GM19193 (cell line): ENCODE results near the gene NELL1.

Experiments
- POLR2A ChIP-seq: IDR thresholded peaks from 4 replicates; pipeline ENCODE4 v1.6.1; 2011; ENCODE audit not compliant: insufficient read depth, insufficient read length; ENCODE audit errors: extremely low read depth

Gene NELL1

GRCh38 chr11:20937826-20938225 is 268.4 kb downstream of the NELL1 start:
- TF ChIP-seq POLR2A: no peak

DNA sequence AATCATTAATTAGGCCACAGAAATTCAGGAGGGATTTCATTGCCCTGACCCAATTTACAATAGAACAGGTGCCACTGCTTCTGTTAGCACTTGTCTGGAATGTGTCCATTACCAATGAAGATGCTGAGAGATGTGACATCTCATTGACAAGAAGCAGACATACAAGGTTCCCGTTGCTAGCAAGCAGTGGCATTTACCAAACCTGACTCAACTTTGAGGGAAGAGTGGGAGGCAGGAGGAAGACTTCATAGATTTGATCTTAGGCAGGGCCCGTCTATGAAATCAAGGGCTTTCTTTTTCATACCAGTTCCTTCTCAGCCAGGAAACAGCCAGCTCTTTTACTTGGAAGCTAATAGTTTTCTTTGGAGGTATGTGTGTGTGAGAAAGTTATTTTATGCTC is 280.2 kb downstream of the NELL1 start:
- TF ChIP-seq POLR2A: no peak

DNA sequence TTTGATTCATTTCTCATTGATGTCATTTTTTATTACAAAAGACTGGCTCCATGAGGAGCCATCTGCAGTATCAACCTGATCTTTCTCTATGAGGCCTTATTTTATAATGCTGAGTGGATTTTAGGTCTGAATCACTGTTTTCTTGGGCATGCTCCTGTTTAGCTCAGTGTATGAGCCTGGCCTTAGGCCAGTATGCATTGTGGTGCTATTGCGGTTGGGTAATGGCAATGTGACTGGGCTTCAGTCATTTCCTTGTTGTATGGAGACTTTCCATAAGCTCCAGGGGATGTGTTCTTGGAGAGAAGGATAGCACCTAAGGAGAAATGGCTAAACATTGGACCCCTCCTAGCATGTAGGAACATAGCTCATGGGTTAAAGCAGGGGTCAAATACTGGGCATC is 293.2 kb downstream of the NELL1 start:
- no peak for TF ChIP-seq POLR2A

DNA sequence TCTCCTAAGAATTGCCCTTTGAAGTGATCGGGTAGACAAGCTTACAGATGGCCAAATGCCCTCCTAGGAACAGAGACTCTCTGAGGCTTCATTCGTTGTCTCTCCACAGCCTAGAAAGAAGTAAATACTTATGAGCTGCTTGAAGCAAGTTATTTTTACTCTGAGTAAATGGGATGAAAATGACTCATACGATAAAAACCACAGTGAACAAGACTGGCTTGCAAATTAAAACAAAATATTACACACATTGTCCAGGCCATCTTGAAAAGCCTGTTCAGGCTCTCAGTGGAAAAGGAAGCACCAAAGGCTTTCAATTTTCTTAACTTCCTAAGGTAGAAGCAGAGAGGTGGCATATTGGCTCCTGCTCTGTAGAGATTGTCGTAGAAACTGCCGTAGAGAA is 294.2 kb downstream of the NELL1 start:
- no peak for TF ChIP-seq POLR2A

- TF ChIP-seq POLR2A: no peak
Observed at GRCh38 chr11:20964985-20965384, 295.6 kb downstream of the NELL1 start.

DNA sequence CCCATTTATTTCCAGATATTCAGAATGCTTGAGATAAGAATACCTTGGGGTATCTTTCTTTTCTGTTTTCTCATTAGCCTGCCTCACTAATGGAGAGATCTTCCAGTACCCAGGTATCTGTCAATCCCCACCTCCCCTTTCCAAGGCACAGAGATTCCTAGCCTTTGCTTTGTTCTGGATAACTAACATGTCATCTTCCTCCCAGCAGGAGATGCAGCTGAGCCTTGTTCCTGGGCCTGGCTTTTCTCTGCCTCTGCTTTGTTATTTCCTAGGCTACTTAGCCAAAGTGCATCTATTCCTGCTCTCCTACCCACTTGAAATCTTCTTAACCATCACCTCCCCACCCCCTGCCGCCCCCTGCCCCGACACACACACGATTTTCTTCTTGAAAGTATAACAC is 297.1 kb downstream of the NELL1 start:
- no peak for TF ChIP-seq POLR2A

DNA sequence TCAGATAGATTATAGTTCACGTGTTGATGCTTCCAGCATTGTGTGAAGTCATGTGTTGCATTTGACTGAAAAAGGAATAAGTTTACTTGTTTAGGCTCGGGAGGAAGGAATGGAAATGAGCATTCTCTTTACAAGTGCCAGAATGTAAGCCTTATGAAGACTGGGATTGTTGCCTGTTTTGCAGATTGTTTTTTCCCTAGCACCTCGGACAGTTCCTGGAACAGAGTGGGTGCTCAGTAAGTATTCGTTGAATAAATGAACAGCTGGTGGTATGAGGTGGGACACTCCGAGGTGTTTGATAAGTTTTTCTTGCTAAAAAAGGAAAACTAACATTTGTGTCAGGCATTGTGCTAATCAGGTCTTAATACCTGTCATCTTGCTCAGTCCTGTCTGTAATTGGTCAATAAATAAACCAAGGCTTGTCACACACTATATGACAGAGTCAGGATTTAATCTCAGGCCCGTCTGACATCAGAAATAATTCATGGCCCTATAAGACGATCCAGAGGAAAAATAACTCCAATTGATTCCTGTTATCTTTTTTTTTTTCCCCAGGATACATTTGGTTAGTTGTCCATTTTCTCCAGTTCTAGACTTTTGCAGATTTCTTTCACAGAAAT is 304.7 kb downstream of the NELL1 start:
- no peak for TF ChIP-seq POLR2A

- no peak for TF ChIP-seq POLR2A
Observed at GRCh38 chr11:20980736-20981135, 311.4 kb downstream of the NELL1 start.

- no peak for TF ChIP-seq POLR2A
Observed at GRCh38 chr11:20990447-20990846, 321.1 kb downstream of the NELL1 start.

GRCh38 chr11:20991471-20991870 is 322.1 kb downstream of the NELL1 start:
- TF ChIP-seq POLR2A: no peak

DNA sequence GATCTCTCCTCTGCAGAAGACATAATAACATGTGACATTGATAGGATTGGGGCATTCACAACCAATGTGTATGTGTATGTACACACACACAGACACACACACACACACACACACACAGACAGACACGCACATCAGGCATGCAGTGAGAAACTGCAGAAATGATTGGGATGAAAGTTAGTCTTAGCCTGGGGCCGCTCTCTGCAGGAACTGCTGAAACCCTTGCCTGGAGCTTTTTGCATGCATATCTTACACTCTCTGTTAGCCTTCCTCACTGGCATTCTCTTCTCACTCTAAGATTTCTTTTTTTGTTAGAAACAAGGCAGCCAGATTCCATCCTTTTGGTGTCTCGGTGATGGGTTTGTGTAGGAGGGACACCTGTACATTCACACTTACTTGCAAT is 337.9 kb downstream of the NELL1 start:
- TF ChIP-seq POLR2A: no peak

- TF ChIP-seq POLR2A: no peak
Observed at GRCh38 chr11:21018248-21018647, 348.9 kb downstream of the NELL1 start.

- TF ChIP-seq POLR2A: no peak
Observed at GRCh38 chr11:21026685-21027084, 357.3 kb downstream of the NELL1 start.

DNA sequence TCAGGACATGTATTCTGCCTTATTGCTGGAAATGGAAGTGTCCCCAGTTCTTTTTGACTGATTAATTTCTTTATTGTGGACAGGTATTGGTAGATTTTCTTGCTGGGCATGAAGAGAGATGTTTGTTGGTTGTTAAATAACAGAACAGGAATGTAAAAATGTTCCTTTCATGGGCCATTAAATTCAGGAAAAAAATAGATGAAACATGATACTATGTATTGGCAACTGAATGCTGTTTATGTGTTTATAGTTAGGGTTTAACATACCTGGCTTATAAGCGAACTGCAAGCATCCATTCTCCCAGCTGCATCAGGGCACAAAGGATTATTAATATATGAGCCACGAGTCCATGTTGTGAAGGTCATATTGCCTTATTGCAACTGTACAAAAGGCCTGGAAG is 368.5 kb downstream of the NELL1 start:
- TF ChIP-seq POLR2A: no peak

GRCh38 chr11:21038801-21039200 is 369.4 kb downstream of the NELL1 start:
- TF ChIP-seq POLR2A: no peak

DNA sequence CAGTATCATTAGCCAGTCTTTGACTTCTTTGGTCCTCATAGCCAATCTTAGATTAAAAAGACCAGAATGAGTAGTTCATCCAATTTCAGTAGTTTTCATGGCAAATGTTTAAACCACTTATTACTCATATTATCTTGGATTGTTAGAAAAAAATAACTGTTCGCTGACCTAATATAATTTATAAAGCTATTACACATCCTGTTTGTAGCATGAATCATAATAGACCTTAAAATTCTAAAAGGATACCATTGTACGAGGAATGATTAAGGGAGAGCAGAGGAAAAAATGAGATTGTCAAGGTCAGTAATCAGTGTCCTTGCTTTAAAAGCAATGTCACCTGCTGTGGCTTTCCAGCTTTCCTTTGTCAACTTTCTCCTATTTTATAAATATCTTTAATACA is 371.2 kb downstream of the NELL1 start:
- no peak for TF ChIP-seq POLR2A

DNA sequence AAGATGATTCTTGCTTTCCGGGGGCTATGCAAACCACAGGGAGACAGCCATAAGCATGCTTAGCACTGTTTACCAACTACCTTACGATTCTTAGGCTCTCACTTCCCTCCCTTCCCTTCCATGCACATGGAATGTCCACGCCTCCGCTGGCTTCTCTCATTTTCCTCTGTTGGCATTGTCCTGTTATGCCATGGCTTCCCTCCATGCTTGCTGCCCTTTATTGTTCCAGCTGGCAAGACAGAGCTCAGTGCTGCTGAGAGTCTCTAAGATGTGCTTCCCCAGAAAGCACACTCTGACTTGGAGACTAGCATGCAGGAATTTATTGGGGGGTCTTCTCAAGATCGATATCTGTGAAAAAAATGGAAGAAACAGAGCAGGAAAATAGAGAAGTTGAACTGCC is 379.2 kb downstream of the NELL1 start:
- TF ChIP-seq POLR2A: no peak
